GM19468 (cell line): ENCODE measurements around the gene ZNF81.
"Not testable (repeated sequence)": the region's sequence is repeated elsewhere in the genome, so short reads cannot be mapped to it uniquely, and the experiment has no call there.

Experiments
- ATAC-seq: cut with Tn5 transposase; IDR thresholded peaks from one replicate; pipeline ENCODE4 v1.9.1; 2021; ENCODE audit warnings: mild to moderate bottlenecking, moderate library complexity, moderate number of reproducible peaks; ENCODE audit not compliant: unreplicated experiment; ENCODE audit errors: extremely low read depth

ZNF81 gene

GRCh38 chrX:47918274-47918673, 81.6 kb downstream of the ZNF81 start:
- no peak for ATAC-seq

DNA sequence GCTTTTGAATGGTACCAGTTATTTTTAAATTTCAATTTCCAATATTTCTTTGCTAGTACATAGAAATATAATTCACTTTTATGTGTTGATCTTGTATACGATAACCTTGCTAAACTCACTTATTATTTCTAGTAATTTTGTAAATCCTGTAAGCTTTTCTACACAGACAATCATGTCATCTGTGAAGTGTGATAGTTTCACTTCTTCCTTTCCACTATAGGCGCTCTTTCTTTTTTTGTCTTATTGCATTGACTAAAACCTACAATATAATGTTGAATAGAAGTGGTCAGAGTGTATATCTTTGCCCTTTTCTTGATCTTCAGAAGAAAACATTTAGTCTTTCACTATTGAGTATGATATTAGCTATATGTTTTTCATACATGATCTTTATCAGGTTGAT, 90.5 kb downstream of the ZNF81 start:
- ATAC-seq: no peak

GRCh38 chrX:47931970-47932369, 95.3 kb downstream of the ZNF81 start:
- ATAC-seq: not testable (repeated sequence)

- ATAC-seq: no peak
These were observed 97.2 kb downstream of the ZNF81 start for GRCh38 chrX:47933946-47934345.

GRCh38 chrX:47936224-47936939, 99.7 kb downstream of the ZNF81 start:
- no peak for ATAC-seq

DNA sequence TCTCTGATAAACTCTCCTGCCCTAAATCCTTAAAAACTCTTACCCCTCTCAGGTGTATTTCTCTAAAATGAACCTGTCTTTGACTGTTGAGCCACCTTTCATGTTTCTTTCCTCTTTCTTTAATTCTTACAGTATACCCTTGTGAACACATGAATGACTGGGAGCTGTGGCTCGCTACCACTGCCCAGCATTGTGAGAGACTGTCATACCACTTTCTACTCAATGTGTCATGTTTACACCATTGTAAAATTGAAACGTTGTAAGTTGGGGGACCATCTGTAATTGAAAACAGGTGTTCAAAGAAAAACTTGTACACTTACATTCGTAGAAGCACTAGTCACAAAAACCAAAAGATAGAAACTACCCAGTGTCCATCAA, 100.2 kb downstream of the ZNF81 start:
- ATAC-seq: no peak

DNA sequence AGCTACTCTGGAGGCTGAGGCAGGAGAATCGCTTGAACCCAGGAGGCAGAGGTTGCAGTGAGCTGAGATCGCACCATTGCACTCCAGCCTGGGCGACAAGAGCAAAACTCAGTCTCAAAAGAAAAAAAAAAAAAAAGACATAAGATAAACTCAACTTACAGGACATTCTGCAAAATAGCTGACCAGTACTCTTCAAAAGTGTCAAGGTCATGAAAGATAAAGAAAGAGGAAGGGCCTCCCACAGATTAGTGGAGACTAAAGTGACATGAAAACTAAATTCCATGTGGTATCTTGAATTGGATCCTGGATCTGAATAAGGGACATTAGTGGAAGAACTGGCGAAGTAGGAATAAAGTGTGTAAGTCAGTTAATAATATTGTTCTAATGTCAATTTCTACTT, 103.7 kb downstream of the ZNF81 start:
- ATAC-seq: no peak

GRCh38 chrX:47941423-47941822, 104.7 kb downstream of the ZNF81 start:
- ATAC-seq: no peak

- ATAC-seq: not testable (repeated sequence)
These were observed 118.6 kb downstream of the ZNF81 start for GRCh38 chrX:47955295-47955694.

GRCh38 chrX:47956016-47956415, 119.3 kb downstream of the ZNF81 start:
- ATAC-seq: no peak

- not testable (repeated sequence) for ATAC-seq
These were observed 121.5 kb downstream of the ZNF81 start for GRCh38 chrX:47958206-47958605.

GRCh38 chrX:47958761-47959342, 122.2 kb downstream of the ZNF81 start:
- no peak for ATAC-seq

DNA sequence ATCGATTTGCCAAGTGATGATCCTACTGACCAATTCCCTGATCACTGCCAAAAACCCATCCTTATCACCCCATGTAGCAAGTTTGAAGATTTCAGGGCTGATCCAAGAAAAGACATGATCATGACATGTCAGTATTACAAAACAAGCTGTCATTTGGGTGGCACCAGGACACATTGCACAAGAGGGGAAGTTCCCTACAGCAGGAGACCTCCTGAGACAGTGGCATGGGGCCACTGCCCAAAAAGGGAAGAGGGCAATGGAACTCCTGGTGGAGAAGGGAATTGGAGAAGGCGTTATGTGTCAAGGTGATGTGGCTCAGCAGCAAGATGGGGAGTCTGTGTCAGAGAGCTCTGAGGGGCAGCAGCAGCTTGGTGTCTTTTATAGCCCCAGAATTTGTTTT, 123.7 kb downstream of the ZNF81 start:
- no peak for ATAC-seq

GRCh38 chrX:47961830-47962229, 125.1 kb downstream of the ZNF81 start:
- not testable (repeated sequence) for ATAC-seq

DNA sequence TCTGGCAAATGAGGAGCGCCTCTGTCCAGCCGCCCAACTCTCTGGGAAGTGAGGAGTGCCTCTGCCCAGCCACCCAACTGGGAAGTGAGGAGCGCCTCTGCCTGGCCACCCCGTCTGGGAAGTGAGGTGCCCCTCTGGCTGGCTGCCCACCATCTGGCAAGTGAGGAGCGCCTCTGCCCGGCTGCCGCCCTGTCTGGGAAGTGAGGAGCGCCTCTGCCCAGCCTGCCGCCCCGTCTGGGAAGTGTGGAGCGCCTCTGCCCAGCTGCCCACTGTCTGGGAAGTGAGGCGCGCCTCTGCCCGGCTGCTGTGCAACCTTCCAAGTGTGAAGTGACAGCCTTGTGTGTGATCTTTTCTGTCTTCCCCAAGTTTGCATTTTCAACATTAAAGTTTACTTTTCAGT, 128.8 kb downstream of the ZNF81 start:
- ATAC-seq: not testable (repeated sequence)
